Ascending aorta (tissue), 2 donors: ENCODE data around the gene ST8SIA1. TPM values are rescaled to one million over a fixed set of nuclear protein-coding genes. Genes with fewer than 3 reads are reported as not detected.

Experiments
- DNase-seq, 2 donors: peaks; one replicate each; pipeline ENCODE4 v3.0.0-alpha.2; 2019; ENCODE audit warnings: low spot score in 2 of 2
- H3K27ac ChIP-seq, 2 donors: fragments of 200-600 bp; sonication (generic); one replicate each; pipeline ENCODE4 v1.5.1; 2016 to 2017; ENCODE audit warnings: mild to moderate bottlenecking in 1 of 2
- H3K27me3 ChIP-seq: fragments of 200-600 bp; sonication (generic); one replicate; pipeline ENCODE4 v1.5.1; 2017
- H3K36me3 ChIP-seq, 2 donors: fragments of 200-600 bp; sonication (generic); one replicate each; pipeline ENCODE4 v1.5.1; 2016
- H3K4me1 ChIP-seq, 2 donors: fragments of 200-600 bp; sonication (generic); one replicate each; pipeline ENCODE4 v1.5.1; 2016 to 2017; ENCODE audit warnings: mild to moderate bottlenecking in 1 of 2
- H3K4me3 ChIP-seq, 2 donors: fragments of 200-600 bp; sonication (generic); one replicate each; pipeline ENCODE4 v1.5.1; 2016 to 2017; ENCODE audit warnings: mild to moderate bottlenecking in 1 of 2
- H3K9me3 ChIP-seq, 2 donors: fragments of 200-600 bp; sonication (generic); one replicate each; pipeline ENCODE4 v1.5.1; 2016
- CTCF ChIP-seq, 3 experiments: fragments of 200-600 bp in 2 of 3; fragments of 450-650 bp in 1 of 3; sonication (generic) in 2 of 3; IDR thresholded peaks; one replicate each; pipeline ENCODE4 v1.5.1; 2016 to 2019; ENCODE audit warnings: antibody characterized with exemption in 3 of 3, mild to moderate bottlenecking in 1 of 3, moderate library complexity in 1 of 3
- intact Hi-C: fragments of 100-400 bp; cut with DNase I; formaldehyde crosslinking; loops from one replicate; pipeline ENCODE4 v1.15.1; 2023
- total RNA-seq: library from RNA; depleted of rRNA; stranded (reverse); fragments of >200 nt; gene quantifications from one replicate; pipeline ENCODE4 v1.1.0, GENCODE V29; 2016

Gene ST8SIA1
- total RNA-seq, 1 donor from 2014 or later, result 9.7 TPM

DNA sequence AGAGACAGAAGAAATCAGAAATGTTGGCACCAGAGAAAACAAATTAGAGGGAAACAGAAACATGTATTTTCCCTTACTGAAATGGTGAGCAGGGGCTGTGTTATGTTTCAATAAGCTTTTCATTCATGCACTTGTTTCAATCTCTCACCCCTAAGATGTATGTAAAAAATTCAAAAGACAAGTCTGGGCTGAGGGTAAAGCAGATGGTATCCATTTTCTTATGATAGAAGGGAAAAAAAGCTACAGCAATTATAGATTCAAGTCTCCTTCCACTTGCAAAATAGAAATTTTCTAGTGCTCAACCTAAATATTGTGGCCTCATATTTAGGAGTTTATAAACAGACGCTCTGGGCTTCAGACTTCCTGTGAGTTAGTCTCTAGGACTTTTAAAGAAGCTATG, 138.3 kb downstream of the ST8SIA1 start:
- no peaks in the 10 kb centered on the region for H3K36me3 ChIP-seq
- no peak for TF ChIP-seq CTCF (IDR thresholded peaks at IDR 0.05)

GRCh38 chr12:22190969-22191368, 143.5 kb downstream of the ST8SIA1 start:
- DNase-seq, result no peak
- no peaks in the 10 kb centered on the region for H3K9me3 ChIP-seq
- H3K4me3 ChIP-seq, result no peak overlapping the region
- no peak for TF ChIP-seq CTCF (IDR thresholded peaks at IDR 0.05)
- H3K36me3 ChIP-seq, result no peaks in the 10 kb centered on the region
- H3K27ac ChIP-seq, result no peak overlapping the region
- no peaks in the 10 kb centered on the region for H3K4me1 ChIP-seq
- intact Hi-C loops, result no loop called here
- H3K27me3 ChIP-seq, result no peaks in the 10 kb centered on the region

More for the DNA sequence above, 138.3 kb downstream of the ST8SIA1 start:
- Histone ChIP-seq H3K27ac (no peak overlapping the region), H3K4me1 (no peaks in the 10 kb centered on the region), H3K9me3 (no peaks in the 10 kb centered on the region), H3K4me3 (no peak overlapping the region), H3K27me3 (no peaks in the 10 kb centered on the region)
- no peak for DNase-seq
- intact Hi-C loops, result no loop called here

DNA sequence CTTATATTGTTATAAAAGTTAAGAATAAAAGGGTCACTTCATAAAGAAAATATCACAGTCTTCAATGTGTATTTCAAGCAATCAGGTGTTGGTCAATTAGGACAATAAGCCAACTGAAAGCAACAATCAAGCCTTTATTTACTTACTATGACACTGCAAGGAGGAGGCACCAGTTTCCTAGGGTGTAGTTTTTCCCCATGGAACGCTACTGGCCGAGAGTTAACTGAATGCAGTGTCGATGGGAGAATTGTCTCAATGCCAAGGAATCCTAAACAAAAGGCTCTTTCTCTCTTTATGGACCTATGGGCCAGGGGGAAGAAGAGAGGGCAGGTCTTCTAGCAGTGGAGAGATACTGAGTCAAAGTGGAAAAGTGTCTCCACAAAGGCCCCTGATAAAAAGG, 146.1 kb downstream of the ST8SIA1 start:
- no peaks in the 10 kb centered on the region for H3K27me3 ChIP-seq
- no peak overlapping the region for H3K4me3 ChIP-seq
- no peak overlapping the region for H3K27ac ChIP-seq
- H3K9me3 ChIP-seq, result no peaks in the 10 kb centered on the region
- TF ChIP-seq CTCF (IDR thresholded peaks at IDR 0.05), result no peak
- no peak for DNase-seq
- no peaks in the 10 kb centered on the region for H3K4me1 ChIP-seq
- intact Hi-C loops, result no loop called here
- H3K36me3 ChIP-seq, result no peaks in the 10 kb centered on the region

- H3K4me1 ChIP-seq, result no peaks in the 10 kb centered on the region
- intact Hi-C loops, result no loop called here
- H3K4me3 ChIP-seq, result no peak overlapping the region
- no peaks in the 10 kb centered on the region for H3K9me3 ChIP-seq
- no peaks in the 10 kb centered on the region for H3K27me3 ChIP-seq
- TF ChIP-seq CTCF (IDR thresholded peaks at IDR 0.05), result no peak
- H3K27ac ChIP-seq, result no peak overlapping the region
- no peaks in the 10 kb centered on the region for H3K36me3 ChIP-seq
- DNase-seq, result no peak
These were observed 153.8 kb downstream of the ST8SIA1 start for GRCh38 chr12:22180705-22181104.

GRCh38 chr12:22173177-22173576, 161.3 kb downstream of the ST8SIA1 start:
- Histone ChIP-seq H3K27ac (no peak overlapping the region), H3K4me3 (no peak overlapping the region), H3K4me1 (no peaks in the 10 kb centered on the region), H3K27me3 (no peaks in the 10 kb centered on the region), H3K9me3 (no peaks in the 10 kb centered on the region), H3K36me3 (no peaks in the 10 kb centered on the region)
- TF ChIP-seq CTCF (IDR thresholded peaks at IDR 0.05), result no peak
- DNase-seq, result no peak
- intact Hi-C loops, result no loop called here

DNA sequence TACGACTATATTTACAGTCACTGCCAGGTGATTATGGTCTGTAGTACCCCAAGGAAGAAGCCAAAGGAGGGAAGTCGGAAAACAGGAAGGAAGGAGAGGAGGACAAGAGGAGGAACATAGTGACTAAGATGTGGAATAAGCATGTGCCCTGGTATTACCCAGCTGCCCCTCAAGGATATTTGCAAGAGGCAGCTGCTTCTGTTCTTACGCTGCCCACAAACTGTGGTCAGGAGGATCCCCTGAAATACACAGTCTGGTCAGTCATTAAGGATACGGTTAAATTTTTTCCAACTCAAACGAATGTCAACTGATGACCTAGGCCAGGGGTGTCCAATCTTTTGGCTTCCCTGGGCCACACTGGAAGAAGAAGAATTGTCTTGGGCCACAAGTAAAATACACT, 162.0 kb downstream of the ST8SIA1 start:
- no peaks in the 10 kb centered on the region for H3K27me3 ChIP-seq
- H3K9me3 ChIP-seq, result no peaks in the 10 kb centered on the region
- no peak for DNase-seq
- no peaks in the 10 kb centered on the region for H3K4me1 ChIP-seq
- intact Hi-C loops, result no loop called here
- H3K4me3 ChIP-seq, result no peak overlapping the region
- no peak overlapping the region for H3K27ac ChIP-seq
- no peak for TF ChIP-seq CTCF (IDR thresholded peaks at IDR 0.05)
- H3K36me3 ChIP-seq, result no peaks in the 10 kb centered on the region
